GM18508 (cell line): ENCODE data around the gene DNAJB1.
A peak's percentile ranks its signal among the peaks of the same experiment; 100 is the strongest.
"Not testable (repeated sequence)": the region's sequence is repeated elsewhere in the genome, so short reads cannot be mapped to it uniquely, and the experiment has no call there.

ENCODE experiments used
- ATAC-seq: cut with Tn5 transposase; IDR thresholded peaks from one replicate; pipeline ENCODE4 v1.9.1; 2021; ENCODE audit warnings: moderate number of reproducible peaks; ENCODE audit not compliant: insufficient read depth, unreplicated experiment

DNAJB1 gene

DNA sequence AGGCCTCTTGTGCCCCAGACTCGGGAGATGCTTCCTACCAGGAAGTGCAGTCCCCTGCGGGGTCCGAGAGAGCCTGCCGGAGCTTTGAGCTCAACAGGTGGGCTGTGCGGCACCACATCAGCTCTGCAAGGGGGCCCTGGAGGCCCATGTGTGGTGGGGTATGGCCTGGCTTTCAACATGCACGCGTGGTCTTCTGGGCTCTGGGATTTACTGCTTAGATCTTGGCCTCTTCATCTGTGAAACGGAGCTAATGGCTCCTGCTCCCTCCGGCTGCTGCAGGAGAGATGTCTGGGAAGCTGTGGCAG, 35.7 kb upstream of the DNAJB1 start:
- ATAC-seq = no peak

DNA sequence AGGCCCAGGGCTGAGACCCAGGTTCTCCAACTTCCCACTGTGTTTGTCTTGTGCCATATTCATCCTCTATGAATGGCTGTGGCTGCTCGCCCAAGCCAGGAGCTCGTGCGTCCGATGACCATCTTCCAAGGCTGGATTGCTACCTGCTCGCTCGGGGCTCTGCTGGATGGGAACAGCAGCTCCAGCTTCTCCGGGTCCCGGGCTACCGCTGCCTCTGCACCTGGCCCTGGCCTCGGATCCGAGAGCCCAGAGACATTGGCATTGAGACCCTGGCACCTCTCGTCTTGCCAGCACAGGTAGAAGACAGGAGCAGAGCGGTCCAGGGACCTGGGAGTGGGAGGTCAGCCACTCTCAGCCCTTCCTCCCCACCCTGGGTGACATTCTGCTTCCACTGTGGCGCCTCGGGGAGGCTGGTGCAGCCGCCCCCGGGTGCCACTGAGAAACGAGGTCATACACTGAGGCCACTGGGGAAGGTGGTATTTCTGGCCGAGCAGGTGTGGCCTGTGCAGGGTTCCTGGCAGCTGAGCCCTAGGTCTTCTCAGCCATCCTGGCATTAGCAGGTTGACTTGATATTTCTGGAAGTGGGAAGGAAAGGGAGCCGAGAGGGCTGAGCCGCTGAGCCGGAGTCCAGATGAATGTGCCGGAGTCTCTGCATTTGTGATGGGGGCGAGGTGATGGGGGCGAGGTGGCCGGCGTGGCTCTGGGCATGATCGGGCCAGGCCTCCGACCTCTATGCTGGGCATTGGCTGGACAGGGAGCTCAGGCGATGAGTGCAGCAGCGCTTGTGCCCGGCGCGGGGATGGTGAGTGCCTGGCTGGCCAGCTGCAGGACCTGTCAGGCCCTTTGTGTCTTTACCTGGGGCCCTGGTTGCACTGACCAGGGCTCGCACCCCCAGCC, 35.1 kb upstream of the DNAJB1 start:
- ATAC-seq = no peak

- not testable (repeated sequence) for ATAC-seq
Measured at GRCh38 chr19:14552006-14552360, 33.8 kb upstream of the DNAJB1 start.

DNA sequence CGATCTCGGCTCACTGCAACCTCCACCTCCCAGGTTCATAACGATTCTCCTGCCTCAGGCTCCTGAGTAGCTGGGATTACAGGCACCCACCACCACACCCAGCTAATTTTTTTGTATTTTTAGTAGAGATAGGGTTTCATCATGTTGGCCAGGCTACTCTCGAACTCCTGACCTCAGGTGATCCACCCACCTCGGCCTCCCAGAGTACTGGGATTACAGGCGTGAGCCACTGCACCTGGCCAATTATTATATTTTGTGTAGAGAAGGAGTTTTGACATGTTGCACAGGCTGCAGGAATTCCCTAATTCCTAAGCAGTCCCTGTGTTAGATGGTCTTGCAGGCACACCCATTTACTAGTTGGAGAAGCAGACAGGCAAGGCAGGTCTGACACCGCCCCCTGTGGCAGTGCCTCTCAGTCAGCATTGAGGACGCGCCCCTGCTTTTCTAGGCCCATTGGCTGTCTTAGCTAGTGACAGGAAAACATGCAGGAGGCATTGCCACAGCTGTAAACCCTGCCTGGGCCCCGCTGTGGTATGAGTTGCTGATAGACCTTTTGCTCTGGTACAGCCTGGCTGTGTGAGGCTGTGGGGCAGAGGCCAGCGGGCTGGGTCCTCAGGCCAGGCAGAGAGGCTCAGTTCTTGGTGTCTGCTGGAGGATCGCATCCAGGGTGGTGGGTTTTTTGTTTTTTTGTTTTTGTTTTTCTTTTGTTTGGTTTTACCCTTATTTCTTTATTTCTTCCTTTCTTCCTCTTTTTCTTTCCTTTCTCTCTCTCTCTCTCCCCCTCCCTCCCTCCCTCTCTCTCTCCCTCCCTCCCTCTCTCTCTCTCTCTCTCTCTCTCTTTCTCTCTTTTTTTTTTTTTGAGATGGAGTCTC, 33.2 kb upstream of the DNAJB1 start:
- not testable (repeated sequence) for ATAC-seq

GRCh38 chr19:14550201-14550754, 32.1 kb upstream of the DNAJB1 start:
- no peak for ATAC-seq

- ATAC-seq = no peak
Measured at GRCh38 chr19:14545716-14546082, 27.5 kb upstream of the DNAJB1 start.

GRCh38 chr19:14544977-14545715, 26.9 kb upstream of the DNAJB1 start:
- ATAC-seq = no peak

DNA sequence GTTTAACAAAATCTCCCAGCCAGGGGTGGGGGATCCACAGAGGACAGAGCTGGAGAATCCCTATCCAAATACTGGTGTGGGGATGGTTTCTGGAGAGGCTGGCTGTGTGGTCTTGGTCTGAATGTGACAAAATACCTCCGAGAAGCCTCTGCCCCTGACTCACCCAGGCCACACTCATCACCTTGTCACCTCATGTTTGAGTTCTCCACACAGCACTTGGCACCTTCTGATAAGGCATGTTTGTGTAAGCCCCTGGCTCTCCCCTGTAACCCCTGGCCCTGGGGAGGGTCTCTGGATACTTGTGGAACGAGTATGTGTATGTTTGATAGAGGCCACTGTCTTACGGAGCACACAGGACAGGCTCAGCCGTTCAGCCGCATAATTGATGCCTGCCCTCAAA, 25.9 kb upstream of the DNAJB1 start:
- ATAC-seq = no peak

DNA sequence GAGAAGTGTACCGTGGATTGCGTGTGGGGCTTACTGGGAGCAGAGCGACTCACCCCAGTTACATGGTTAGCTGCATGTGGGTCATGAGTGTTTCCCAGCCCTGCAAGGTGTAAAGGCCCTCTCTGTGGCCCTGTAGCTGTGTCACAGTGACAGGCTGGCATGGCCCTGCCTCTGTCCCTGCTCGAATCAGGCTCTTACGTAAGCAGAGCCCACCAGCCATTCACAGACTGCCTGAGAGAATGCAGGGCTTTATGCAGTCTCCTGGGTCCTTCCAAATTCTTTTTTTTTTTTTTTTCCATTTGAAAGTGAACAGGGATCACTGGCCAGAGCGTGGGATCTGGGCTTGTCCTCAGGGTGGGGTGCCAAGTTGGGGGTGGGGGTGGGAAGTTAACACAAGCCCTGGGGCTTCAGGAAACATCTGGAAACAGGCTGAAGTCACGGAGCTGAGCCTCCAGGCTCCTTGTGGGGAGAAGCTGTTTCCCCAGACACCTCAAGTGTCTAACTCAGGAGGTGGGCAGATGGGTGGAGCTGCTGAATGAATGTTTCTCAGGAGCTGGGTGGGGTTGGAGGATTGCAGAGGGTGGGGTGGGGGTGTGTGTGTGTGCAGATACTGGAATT, 24.6 kb upstream of the DNAJB1 start:
- ATAC-seq = no peak

DNA sequence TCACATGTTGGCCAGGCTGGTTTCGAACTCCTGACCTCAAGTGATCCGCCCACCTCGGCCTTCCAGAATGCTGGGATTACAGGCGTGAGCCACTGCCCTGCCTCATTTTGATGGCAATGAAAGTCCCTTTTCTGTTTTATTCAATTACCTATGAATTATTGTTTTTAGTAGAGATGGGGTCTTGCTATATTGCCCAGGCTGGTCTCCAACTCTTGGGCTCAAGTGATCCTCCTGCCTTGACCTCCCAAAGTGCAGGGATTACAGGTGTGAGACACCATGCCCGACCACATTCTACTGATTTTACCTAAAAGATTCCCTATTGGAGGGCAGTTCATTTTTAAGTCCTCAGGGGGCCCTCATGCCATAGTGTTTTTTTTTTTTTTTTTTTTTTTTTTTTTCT, 23.8 kb upstream of the DNAJB1 start:
- not testable (repeated sequence) for ATAC-seq

DNA sequence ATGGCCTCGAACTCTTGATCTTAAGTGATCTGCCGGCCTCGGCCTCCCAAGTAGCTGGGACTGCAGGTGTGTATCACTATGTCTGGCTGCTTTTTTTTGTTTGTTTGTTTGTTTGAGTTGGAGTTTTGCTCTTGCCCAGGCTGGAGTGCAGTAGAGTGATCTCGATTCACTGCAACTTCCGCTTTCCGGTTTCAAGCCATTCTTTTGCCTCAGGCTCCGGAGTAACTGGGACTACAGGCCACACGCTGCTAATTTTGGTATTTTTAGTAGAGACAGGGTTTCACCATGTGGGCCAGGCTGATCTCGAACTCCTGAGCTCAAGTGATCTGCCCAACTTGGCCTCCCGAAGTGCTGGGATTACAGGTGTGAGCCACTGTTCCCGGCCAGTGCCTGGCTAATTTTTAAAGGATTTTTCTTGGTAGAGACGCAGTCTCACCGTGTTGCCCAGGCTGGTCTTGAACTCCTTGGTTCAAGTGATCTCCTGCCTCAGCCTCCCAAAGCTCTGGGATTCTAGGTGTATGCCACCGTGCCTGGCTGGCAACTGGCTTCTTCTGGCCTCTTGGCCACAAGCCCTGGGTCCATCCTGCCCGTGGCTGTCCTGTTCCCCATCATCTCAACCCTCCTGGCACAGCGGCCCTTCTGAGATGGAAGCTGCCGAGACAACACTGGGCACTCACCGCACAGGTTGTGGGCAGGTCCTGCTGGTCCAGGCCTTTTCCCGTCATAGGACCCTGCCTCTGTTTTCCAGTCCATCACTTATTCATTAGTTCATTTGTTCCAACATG, 22.7 kb upstream of the DNAJB1 start:
- no peak for ATAC-seq

DNA sequence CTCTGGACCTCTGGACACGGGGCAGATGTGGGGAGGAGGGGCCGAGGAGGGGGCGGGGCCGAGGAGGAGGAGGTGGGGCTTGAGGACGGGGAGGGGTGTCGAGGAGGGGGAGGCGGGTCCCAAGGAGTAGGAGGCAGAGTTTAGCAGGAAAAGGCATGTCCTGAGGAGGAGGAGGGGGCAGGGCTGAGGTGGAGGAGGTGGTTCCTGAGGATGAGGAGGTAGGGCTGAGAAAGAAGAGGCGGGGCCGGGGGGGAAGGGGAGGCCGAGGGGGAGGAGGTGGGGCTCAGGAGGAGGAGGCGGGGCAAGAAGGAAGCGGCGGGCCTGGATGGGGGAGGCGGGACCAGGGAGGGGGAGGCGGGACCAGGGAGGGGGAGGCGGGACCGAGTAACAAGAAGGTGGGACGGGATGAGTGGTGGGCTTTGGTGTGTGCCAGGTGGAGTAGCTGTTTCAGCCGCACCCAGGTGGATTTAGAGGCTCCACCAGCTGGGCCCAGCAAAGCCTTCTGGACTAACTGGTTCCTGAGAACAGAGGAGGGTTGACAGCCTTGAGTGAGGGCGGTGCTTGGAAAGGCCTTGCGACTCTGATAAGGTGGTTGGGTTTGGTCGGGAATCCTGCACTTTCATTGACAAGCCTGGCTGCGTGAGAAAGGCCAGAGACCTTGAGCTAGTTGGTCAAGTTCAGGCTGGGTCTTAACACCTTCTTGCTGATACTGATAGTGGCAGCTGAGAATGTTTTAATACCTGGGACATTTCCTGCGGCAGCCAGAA, 18.9 kb upstream of the DNAJB1 start:
- no peak for ATAC-seq

- ATAC-seq = no peak
Measured at GRCh38 chr19:14533450-14533849, 15.3 kb upstream of the DNAJB1 start.

DNA sequence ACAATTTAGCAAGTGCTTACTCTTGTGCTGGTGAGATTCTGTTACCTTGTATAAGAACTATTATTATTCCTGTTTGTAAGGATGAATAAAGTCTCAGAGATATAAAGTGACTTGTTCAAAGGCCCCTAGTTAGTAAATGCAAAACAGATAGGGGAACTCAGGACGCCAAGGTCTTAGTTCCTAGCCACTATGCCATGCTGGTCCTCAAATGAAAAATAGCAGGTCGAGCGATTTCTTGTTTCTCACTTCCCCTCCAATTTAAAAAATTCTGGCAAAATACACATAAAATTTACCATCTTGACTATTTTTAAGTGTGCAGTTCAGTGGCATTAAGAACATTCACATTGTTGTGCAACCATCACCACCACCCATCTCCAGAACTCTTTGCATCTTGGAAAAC, 12.3 kb upstream of the DNAJB1 start:
- ATAC-seq = no peak

- no peak for ATAC-seq
Measured at GRCh38 chr19:14530005-14530348, 11.8 kb upstream of the DNAJB1 start.

GRCh38 chr19:14529254-14530004, 11.2 kb upstream of the DNAJB1 start, which contains the start of gene TECR:
TSS of gene TECR (plus strand) at chr19:14529594. CDS start at chr19:14529697, 103 bp downstream.
- ATAC-seq = peak; percentile 82

GRCh38 chr19:14528419-14529253, 10.4 kb upstream of the DNAJB1 start:
- ATAC-seq = no peak
